ENCODE results near the gene SLC4A3.
A peak's percentile ranks its signal among the peaks of the same experiment; 100 is the strongest.

The SLC4A3 gene

GRCh38 chr2:219627103-219628100 lies at the start of gene SLC4A3:
Gene SLC4A3, plus strand, starts transcription at chr2:219627630. Its CDS starts 363 bp downstream, at chr2:219627993.
- peak; percentile 23 for DNase-seq

- peak; percentile 70 for DNase-seq
These were observed 48.4 kb upstream of the SLC4A3 start for GRCh38 chr2:219578811-219579613.

- no peak for DNase-seq
These were observed 46.1 kb upstream of the SLC4A3 start for GRCh38 chr2:219581346-219581745.

GRCh38 chr2:219591091-219591490 lies 36.3 kb upstream of the SLC4A3 start:
- no peak for DNase-seq

GRCh38 chr2:219592736-219593135 lies 34.7 kb upstream of the SLC4A3 start:
- no peak for DNase-seq

DNA sequence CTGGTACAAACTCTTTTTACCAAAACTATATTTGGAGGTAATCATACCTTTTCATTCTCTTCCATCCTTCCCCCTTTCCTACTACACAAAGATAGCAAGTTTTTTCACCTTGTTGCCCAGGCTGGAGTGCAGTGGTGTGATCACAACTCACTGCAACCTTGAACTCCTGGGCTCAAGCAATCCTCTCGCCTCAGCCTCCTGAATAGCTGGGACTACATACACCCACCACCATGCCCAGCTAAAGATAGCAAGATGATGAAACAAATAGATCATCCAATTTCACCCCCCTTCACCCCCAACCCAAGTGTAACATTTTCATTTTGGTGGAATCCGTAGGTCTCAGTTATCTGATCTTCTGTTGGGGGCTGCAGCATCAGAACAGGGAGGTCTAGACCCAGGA lies 34.3 kb upstream of the SLC4A3 start:
- DNase-seq: no peak

GRCh38 chr2:219595256-219595655 lies 32.2 kb upstream of the SLC4A3 start:
- peak; percentile 83 for DNase-seq

GRCh38 chr2:219596954-219597551 lies 30.4 kb upstream of the SLC4A3 start:
- peak; percentile 50 for DNase-seq

- DNase-seq: peak; percentile 99
These were observed 29.7 kb upstream of the SLC4A3 start, which contains the start of gene STK11IP for GRCh38 chr2:219597552-219598307. Gene STK11IP, plus strand, starts transcription at chr2:219597857. Its CDS starts 263 bp downstream, at chr2:219598120.

DNA sequence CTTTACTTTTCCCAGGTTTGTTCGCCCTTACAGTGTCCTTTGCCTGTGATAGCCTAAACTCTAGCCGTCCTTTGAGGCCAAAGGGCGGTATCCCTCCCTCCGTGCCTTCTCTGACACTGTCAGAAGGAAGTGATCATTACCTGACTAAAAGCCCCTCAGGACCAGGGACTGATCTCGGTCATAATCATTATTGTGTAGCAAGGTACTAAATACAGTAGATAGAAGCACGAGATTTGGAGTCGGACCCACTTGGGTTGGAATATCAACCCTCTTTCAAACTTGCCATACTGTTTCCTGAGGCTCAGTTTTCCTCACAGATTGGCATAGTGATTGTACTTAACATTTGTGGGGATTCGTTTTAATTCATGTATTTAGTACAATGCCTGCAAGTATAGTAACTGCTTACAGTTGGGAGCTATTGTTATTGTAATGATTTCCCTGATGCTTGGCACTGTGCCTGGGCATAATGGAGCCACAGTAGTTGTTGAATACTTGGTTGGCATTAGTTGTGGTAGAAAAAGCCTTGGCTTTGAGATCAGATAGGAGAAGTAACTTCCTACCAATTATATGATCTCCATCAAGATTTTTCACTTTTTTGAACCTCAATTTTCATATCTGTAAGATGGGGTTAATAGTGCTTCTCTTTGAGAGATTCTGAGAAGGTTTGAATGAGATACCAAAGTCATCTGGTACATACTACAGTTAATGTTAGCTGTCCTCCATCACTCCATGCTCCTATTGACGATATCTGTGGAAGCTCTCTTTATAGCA lies 28.9 kb upstream of the SLC4A3 start:
- no peak for DNase-seq

DNA sequence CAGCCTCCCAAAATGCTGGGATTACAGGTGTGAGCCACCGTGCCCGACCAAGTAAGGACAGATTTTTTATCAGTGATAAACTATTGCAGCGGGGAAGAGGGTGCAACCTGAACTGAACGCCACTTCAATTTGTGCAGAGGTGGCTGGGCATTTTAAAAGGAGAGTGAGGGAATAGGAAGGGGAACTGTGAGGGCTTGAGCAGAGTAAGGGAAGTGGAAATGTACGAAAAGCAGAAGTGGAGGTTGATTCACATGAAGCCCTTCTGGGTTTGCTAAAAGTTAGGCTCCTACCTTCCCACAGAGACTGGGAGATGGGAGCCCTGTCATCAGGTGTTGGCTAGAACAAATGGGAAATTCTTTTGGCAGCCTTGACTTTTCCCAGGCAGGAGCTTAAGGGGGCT lies 23.7 kb upstream of the SLC4A3 start:
- peak; percentile 40 for DNase-seq

DNA sequence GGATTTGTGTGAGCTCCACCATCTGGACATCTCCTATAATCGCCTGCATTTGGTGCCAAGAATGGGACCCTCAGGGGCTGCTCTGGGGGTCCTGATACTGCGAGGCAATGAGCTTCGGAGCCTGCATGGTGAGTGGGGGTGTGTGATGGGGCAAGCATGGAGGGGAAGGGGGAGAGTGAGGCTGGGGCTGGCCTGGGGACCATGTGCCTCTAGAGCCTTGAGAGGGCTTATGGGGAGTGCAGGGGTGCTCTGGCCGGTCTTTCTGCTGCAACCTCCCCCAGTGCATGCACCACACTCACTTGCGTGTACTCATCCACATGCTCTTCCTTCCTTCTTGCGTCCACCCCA lies 21.8 kb upstream of the SLC4A3 start:
- DNase-seq: no peak

GRCh38 chr2:219607931-219608330 lies 19.5 kb upstream of the SLC4A3 start:
- no peak for DNase-seq

DNA sequence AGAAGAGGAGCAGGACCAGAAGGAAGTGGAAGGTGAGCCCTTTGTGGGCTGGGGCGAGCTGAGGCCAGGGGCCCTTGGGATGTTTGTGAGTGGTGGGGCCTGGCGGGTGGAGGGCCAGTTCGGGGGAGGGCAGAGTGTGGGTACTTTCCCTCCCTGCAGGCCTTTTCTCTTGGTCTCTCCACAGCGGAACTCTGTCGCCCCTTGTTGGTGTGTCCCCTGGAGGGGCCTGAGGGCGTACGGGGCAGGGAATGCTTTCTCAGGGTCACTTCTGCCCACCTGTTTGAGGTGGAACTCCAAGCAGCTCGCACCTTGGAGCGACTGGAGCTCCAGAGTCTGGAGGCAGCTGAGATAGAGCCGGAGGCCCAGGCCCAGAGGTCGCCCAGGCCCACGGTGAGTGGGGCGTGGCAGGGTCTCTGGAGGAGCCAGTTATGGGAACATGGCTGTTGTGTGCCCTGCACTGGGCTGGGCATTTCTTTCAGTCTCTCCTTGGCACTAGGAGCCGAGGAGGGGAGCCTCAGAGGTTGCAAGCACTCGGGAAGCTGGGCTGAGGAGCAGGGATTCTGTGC lies 18.9 kb upstream of the SLC4A3 start:
- DNase-seq: no peak

DNA sequence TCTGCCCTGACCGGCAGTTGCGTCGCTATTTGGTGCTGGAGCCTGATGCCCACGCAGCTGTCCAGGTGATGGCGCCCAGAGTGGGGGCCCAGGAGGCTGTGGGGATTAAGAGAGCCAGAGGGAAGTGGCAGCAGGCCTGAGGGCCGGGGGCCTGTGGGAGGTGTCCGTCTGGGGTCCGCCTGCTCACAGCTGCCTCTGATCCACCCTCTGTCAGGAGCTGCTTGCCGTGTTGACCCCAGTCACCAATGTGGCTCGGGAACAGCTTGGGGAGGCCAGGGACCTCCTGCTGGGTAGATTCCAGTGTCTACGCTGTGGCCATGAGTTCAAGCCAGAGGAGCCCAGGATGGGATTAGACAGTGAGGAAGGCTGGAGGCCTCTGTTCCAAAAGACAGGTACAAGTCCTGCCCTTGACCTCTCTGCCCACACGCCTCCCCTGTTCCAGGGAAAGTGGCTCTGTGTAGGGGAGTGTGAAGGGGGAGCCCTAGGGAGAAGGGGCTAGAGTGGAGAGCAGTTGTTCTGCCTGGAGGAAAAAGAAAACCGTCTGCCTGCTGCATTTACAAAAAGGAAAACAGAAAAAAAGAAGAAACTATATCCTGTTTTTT lies 18.2 kb upstream of the SLC4A3 start:
- no peak for DNase-seq

- DNase-seq: no peak
These were observed 16.1 kb upstream of the SLC4A3 start for GRCh38 chr2:219611306-219611705.

- no peak for DNase-seq
These were observed 15.4 kb upstream of the SLC4A3 start for GRCh38 chr2:219611866-219612576.

- DNase-seq: no peak
These were observed 14.7 kb upstream of the SLC4A3 start for GRCh38 chr2:219612577-219613286.

GRCh38 chr2:219613461-219614070 lies 13.9 kb upstream of the SLC4A3 start:
- DNase-seq: no peak
